Colonic mucosa (tissue), 4 donors: ENCODE results near the gene ATG7. TPM values are rescaled to one million over a fixed set of nuclear protein-coding genes. Genes with fewer than 3 reads are reported as not detected.

Source experiments
- DNase-seq: peaks from one replicate; pipeline ENCODE4 v3.0.0-alpha.2; 2020
- H3K27ac ChIP-seq: fragments of 200-600 bp; one replicate; pipeline ENCODE4 v1.8.0; 2021
- H3K27me3 ChIP-seq: fragments of 200-600 bp; one replicate; pipeline ENCODE4 v1.8.0; 2021
- H3K36me3 ChIP-seq: fragments of 200-600 bp; one replicate; pipeline ENCODE4 v1.8.0; 2021
- H3K4me1 ChIP-seq: fragments of 200-600 bp; one replicate; pipeline ENCODE4 v1.8.0; 2021; ENCODE audit warnings: mild to moderate bottlenecking
- H3K4me3 ChIP-seq: fragments of 200-600 bp; one replicate; pipeline ENCODE4 v1.8.0; 2021
- H3K9ac ChIP-seq, 2 donors: one replicate each; pipeline ENCODE4 v1.7.0; 2013; ENCODE audit warnings: control low read depth in 2 of 2, low read depth in 2 of 2, low read length in 2 of 2
- H3K9me3 ChIP-seq: fragments of 200-600 bp; one replicate; pipeline ENCODE4 v1.8.0; 2021
- CTCF ChIP-seq: fragments of 200-600 bp; IDR thresholded peaks from one replicate; pipeline ENCODE4 v1.8.0; 2022; ENCODE audit warnings: antibody characterized with exemption, mild to moderate bottlenecking
- intact Hi-C: fragments of 100-400 bp; cut with DNase I; formaldehyde crosslinking; loops from one replicate; pipeline ENCODE4 v1.14.1; 2022
- total RNA-seq, 2 donors: library from RNA; stranded (reverse); fragmentation: NEBNext Ultra II Directional in 1 of 2; extraction: Animal tissue kit (Norgen Biotek cat#: 25700) in 1 of 2; gene quantifications; one replicate each; pipeline ENCODE4 v1.2.1, GENCODE V29; 2021
- donor health status: healthy.
- donor health status: DM: no; HTN: no; CAD: no.
- donor health status: DM: no; HTN: no; CAD: no.

The ATG7 gene
- total RNA-seq, 2 donors from 2014 or later, result 31.9 to 32.0 TPM

GRCh38 chr3:11385891-11386290 is 113.7 kb downstream of the ATG7 start:
- no peak for TF ChIP-seq CTCF
- no peak for DNase-seq

GRCh38 chr3:11386465-11387113 is 114.4 kb downstream of the ATG7 start:
- H3K9ac ChIP-seq, result no peak overlapping the region
- H3K36me3 ChIP-seq, result no peaks in the 10 kb centered on the region
- intact Hi-C loops, result no loop called here
- peak; percentile 27 for DNase-seq
- H3K27ac ChIP-seq, result no peak overlapping the region
- no peak overlapping the region for H3K4me3 ChIP-seq
- H3K4me1 ChIP-seq, result peaks cover 5% of the 10 kb centered on the region
- no peaks in the 10 kb centered on the region for H3K27me3 ChIP-seq
- no peaks in the 10 kb centered on the region for H3K9me3 ChIP-seq
- no peak for TF ChIP-seq CTCF

More at GRCh38 chr3:11385891-11386290, 113.7 kb downstream of the ATG7 start:
- H3K9ac ChIP-seq, result no peak overlapping the region
- no peaks in the 10 kb centered on the region for H3K27me3 ChIP-seq
- intact Hi-C loops, result no loop called here
- no peaks in the 10 kb centered on the region for H3K4me1 ChIP-seq
- H3K4me3 ChIP-seq, result no peak overlapping the region
- no peaks in the 10 kb centered on the region for H3K9me3 ChIP-seq
- no peaks in the 10 kb centered on the region for H3K36me3 ChIP-seq
- no peak overlapping the region for H3K27ac ChIP-seq

- Histone ChIP-seq H3K27me3 (no peaks in the 10 kb centered on the region), H3K9me3 (no peaks in the 10 kb centered on the region), H3K9ac (no peak overlapping the region), H3K27ac (no peak overlapping the region), H3K36me3 (no peaks in the 10 kb centered on the region), H3K4me3 (no peak overlapping the region), H3K4me1 (peaks cover 8% of the 10 kb centered on the region)
- DNase-seq, result no peak
- TF ChIP-seq CTCF, result no peak
- intact Hi-C loops, result no loop called here
Measured at GRCh38 chr3:11389386-11390268, 117.4 kb downstream of the ATG7 start.

GRCh38 chr3:11390411-11391131 is 118.4 kb downstream of the ATG7 start:
- peak; percentile 44 for DNase-seq

More at GRCh38 chr3:11390411-11391131, 118.4 kb downstream of the ATG7 start:
- Histone ChIP-seq H3K9ac (peak overlapping the region in 1 of 2 donors; percentile 21), H3K27me3 (no peaks in the 10 kb centered on the region), H3K4me1 (peaks cover 8% of the 10 kb centered on the region), H3K36me3 (no peaks in the 10 kb centered on the region), H3K9me3 (no peaks in the 10 kb centered on the region), H3K27ac (peak overlapping the region; percentile 35), H3K4me3 (no peak overlapping the region)
- no peak for TF ChIP-seq CTCF
- intact Hi-C loops, result no loop called here
